Breast epithelium (tissue), 3 donors: ENCODE data around the gene ITPR1.

Source experiments
- POLR2A ChIP-seq: fragments of 450-650 bp; IDR thresholded peaks from one replicate; pipeline ENCODE4 v1.6.1; 2016; ENCODE audit warnings: antibody characterized with exemption, mild to moderate bottlenecking, moderate library complexity
- POLR2AphosphoS5 ChIP-seq, 3 donors: sonication (generic); formaldehyde crosslinking; IDR thresholded peaks; one replicate each; pipeline ENCODE4 v1.6.1; 2017; ENCODE audit warnings: antibody characterized with exemption in 3 of 3
- TF ChIP-seq, protein P1 (sequence below), 3 donors: fragments of 450-650 bp; IDR thresholded peaks; one replicate each; pipeline ENCODE4 v1.5.1; 2016 to 2017; ENCODE audit warnings: antibody characterized with exemption in 3 of 3, mild to moderate bottlenecking in 3 of 3, moderate library complexity in 3 of 3

DNA sequence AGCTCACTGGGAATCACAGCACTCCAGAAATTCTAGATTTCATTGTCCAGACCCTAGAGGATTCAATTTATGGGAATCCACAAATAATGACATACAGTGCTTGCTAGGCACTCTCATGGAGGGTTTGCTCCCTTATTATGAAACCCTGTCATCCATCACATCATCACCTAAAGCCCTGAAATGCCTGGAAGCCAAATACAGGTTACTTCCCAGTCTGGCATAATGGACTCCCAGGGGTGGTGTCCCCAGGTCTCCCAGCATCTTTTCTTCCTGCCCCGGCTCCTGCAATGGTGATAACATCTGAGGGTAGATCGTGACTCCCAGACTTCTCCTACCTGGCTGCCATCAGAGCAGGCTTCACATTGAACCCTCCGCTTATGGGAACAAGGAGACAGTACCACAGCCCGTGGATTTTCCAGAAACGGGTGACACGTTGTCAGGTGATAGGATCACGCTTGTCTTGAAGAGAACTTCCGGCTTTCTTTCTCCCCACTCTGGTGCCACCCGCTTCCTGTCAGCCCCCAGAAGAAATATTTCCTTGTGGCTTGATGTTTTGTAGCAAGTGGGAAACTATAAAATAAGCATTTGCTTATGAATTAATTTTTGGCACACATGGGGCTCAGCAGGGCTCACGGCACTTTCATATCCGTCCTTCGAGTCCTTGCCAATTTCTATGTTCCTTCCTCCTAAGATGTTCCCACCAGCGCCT, 247.4 kb downstream of the ITPR1 start:
- no peak for TF ChIP-seq POLR2A
- TF ChIP-seq, protein P1, sequence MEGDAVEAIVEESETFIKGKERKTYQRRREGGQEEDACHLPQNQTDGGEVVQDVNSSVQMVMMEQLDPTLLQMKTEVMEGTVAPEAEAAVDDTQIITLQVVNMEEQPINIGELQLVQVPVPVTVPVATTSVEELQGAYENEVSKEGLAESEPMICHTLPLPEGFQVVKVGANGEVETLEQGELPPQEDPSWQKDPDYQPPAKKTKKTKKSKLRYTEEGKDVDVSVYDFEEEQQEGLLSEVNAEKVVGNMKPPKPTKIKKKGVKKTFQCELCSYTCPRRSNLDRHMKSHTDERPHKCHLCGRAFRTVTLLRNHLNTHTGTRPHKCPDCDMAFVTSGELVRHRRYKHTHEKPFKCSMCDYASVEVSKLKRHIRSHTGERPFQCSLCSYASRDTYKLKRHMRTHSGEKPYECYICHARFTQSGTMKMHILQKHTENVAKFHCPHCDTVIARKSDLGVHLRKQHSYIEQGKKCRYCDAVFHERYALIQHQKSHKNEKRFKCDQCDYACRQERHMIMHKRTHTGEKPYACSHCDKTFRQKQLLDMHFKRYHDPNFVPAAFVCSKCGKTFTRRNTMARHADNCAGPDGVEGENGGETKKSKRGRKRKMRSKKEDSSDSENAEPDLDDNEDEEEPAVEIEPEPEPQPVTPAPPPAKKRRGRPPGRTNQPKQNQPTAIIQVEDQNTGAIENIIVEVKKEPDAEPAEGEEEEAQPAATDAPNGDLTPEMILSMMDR (IDR thresholded peaks at IDR 0.05): no peak
- TF ChIP-seq POLR2AphosphoS5 (IDR thresholded peaks at IDR 0.05): no peak
